ENCODE data around the gene METTL18.

METTL18 gene

DNA sequence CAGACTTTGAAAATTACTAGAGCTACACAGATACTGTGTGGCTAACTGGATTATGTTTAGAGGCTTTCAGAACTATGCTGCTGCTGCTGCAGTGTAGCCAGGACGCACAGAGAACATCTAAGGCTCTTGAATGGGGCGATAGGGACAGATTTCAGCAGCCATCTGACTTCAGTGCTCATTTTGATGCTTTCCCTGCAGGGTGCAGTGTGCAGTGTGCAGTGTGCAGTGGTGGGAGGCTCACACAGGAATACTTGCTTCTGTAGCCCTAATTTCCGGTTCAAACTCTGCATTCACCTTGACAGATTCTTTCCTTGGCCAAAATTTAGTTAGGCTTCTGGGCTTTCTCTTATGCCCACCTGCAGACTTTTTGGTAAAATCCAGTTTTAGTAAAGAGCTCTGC, 7.7 kb downstream of the METTL18 start:
- no peak for DNase-seq (ENCODE audit: low read depth in 2 of 2)

DNA sequence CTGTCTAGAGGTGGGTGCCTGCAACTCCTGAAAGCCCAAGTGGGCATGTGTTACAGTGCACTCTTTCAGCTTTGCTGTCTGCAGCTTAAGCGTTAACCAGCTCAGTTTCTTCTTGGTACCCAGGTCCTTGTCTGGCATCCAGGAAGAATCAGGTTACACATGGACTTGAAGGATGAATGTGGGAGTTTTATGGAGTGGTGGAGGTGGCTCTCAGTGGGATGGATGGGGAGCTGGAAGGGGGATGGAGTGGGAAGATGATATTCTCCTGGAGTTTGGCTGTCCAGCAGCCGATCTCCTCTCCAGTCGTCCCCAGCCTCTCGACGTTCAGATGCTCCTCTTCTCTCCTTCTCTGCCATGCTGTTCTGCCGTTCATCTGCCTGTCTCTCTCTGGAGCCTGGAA, 9.4 kb downstream of the METTL18 start:
- DNase-seq (ENCODE audit: low read depth in 2 of 2), result no peak

DNA sequence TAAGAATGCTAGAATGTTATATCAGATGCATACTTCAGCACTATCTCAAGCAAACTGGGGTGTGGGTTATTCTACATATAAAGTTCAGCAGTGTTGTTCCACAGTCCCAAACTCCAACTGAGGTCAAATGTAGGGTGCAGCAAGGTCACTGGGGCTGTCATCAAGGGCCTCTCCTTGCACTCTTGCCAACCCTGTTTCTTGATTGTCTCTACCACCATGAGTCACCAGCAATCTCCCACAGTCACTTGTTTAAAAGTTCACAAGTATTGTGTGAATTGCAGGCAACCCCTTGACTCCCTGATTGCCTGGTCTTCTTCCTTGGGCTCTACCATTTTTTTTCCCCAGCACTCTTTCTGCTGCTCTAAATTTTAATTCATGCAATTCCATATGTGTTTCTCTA, 10.6 kb downstream of the METTL18 start:
- no peak for DNase-seq (ENCODE audit: low read depth in 2 of 2)

DNA sequence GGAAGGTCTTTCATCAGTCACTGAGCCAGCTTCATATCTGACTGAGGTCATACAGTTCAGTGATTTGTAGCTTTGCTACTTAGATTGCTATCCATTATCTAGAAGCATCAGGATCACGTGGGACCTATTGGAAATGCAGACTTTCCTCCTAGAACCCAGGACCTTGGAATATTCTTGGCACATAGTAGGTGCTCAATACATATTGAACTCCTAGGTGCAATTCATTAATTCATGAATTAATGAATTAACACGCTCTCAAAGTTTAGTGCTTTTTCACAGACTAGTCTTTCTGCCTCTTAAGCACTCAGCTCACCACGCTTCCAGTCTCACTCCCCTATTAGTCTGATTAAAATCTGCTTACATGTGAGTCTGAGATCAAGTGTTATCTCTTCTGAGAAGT, 12.1 kb downstream of the METTL18 start:
- no peak for DNase-seq (ENCODE audit: low read depth in 2 of 2)

DNA sequence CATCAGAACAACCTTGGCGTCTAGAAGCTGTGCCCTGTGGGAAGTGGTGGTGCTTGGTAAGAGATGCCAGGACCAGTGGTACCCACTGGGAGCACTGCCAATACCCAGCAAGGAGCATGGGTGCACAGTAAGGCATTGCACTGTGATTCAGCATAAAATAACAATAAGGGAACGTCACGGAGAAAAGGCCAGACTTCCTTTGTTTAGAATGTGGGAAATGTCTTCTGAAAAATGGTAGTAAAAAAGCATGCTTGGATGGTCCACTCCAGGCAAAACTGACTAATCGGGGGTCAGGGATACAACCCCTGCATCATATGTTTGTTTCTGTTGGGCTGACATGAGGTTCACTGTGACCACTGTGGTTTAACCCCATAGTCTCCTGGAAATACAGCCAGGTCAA, 14.7 kb downstream of the METTL18 start:
- DNase-seq (ENCODE audit: low read depth in 2 of 2), result no peak

DNA sequence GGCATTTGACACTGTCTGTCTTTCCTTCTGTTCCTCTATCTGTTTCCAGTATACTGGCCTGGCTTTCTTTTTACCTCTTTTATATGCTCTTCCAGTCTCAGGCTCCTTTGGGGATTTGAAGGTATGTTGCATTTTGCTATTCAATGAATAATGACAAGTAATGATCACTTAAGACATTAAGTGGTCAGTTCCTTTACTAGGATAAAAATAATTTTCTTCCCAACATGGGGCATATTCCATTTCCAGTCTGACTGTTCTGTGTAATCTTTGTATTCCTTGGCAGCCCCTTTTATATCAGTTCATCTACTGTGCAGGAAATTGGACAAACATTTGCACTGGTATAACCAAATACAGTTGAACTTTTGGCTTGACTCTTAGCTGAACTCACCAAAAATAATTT, 15.6 kb downstream of the METTL18 start:
- no peak for DNase-seq (ENCODE audit: low read depth in 2 of 2)

DNA sequence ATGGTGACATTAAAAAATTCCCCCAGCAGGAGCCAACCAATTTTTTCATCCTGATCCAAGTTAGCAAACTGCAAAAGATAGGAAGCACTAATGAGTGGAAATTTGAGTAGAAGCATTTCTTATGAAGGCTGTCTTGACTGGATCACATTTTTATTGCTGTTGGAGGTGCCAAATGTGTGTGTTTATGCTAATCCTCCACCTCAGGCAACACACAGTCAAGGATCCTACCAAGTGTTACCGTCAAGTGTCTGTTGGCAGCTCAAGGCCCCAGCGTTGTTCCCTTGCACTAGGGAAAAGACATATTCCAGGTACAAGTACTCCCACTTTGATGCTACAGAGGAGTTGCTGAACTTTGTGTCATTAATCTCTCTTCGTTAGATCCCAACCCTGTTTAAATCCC, 18.3 kb downstream of the METTL18 start:
- DNase-seq (ENCODE audit: low read depth in 2 of 2), result no peak

DNA sequence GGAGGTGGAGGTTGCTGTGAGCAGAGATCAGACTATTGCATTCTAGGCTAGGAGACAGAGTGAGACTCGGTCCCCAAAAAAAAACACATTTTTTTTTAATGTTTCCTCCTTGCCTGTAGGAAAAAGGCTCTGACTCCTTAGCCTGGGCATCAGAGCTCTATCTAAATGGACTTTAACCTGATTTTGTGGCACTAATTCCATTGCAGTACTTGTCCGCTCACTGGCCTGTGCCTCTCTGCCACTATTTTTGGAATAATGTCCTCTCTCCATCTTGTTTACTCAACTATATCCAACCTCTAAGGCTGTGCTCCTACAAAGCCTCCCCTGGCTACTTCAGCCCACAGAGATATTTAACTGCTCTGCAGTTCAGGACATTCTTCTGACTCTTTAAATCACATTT, 26.5 kb downstream of the METTL18 start:
- no peak for DNase-seq (ENCODE audit: low read depth in 2 of 2)

DNA sequence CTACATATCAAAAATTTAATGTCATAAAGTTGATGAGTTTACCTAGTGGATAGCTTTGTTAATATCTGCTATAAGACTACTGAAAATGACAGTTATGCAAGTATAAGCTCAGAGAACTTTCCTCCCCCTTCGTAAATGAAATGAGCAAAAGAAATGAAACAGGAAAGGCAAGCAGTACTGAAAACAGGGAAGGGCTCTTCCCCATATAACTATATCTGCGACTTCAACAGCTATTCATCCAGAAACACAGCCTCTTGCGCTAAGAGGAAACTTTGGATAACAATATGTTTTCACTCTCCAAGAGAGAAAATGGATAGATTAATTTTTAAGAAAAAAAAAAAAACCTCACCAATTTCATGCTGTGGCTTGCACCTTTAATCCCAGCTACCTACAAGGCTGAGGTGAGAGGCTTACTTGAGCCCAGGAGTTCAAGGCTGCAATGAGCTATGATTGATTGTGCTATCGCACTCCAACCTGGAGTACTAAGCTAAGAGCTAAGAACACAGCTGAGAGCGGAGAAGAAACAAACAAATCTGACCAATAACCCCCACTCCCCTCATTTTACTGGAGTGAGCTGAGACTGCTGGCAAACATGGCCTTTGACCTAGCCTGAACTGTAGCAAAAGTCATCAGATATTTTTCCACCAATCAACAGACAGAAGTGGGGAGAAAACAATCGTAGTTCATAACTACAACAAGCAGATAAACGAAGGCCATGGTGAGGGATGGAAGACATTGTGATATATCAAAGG, 29.0 kb downstream of the METTL18 start:
- no peak for DNase-seq (ENCODE audit: low read depth in 2 of 2)

DNA sequence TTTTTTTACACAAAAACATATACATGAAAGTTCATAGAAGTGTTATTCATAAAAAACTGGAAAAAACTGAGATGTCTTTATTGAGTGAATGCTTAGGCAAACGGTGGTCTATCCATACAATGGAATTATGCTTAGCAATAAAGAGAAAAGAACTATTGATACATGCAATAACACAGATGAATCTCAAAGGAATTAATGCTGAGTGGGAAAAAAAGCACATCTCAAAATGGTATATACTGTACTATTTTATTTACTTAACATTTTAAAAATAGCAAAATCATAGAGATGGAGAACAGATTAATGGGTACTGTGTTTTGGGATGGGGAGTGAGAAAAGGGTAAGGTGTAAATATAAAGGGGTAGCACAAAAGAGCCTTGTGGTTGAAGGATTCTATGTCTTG, 29.8 kb downstream of the METTL18 start:
- DNase-seq (ENCODE audit: low read depth in 2 of 2), result no peak

DNA sequence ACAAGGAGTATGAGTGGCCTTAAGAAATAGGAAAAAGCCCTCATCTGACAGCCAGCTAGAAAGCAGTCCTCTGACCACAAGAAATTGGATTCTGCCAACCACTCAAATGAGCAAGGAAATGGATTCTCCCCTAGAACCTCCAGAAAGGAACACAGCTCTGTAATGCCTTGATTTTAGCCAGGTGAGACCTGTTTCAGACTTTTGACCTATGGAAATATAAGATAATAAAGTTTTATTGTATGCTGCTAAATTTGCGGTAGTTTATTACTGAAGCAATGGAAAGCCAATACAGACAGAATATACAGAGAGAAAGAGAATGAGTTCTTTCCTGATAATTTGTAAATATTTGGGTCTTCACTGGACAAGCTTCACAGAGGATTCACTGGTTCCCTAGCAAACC, 32.0 kb downstream of the METTL18 start:
- DNase-seq (ENCODE audit: low read depth in 2 of 2), result no peak

DNA sequence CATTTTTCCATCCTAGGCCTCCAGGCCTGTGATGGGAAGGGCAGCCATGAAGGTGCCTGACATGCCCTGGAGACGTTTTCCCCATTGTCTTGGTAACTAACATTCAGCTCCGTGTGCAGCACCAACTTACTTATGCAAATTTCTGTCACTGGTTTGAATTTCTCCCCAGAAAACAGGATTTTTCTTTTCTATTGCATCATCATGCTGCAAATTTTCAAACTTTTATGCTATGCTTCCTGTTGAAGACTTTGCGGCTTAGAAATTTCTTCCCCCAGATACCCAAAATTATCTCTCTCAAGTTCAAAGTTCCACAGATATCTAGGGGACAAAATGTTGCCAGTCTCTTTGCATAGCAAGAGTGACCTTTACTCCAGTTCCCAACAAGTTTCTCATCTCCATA, 35.7 kb downstream of the METTL18 start:
- DNase-seq (ENCODE audit: low read depth in 2 of 2), result no peak

DNA sequence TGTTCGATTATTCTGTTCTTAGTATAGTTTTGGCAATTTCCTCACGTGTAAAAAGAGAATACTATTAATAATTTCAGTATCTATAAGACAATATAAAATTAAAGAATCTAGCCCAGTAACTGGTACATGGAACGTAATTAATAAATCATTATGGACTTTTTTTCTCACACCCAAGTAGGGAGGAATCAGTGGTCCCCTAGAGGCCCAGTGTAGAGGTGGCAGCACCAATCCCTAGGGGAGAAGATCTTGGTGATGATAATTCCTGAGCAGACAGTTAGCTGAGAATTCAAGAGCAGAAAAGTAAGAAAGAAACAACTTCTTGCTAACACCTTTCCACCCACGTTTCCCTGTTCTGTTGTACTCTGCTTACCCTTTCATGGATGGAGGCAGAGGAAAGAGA, 41.2 kb downstream of the METTL18 start:
- DNase-seq (ENCODE audit: low read depth in 2 of 2), result no peak

DNA sequence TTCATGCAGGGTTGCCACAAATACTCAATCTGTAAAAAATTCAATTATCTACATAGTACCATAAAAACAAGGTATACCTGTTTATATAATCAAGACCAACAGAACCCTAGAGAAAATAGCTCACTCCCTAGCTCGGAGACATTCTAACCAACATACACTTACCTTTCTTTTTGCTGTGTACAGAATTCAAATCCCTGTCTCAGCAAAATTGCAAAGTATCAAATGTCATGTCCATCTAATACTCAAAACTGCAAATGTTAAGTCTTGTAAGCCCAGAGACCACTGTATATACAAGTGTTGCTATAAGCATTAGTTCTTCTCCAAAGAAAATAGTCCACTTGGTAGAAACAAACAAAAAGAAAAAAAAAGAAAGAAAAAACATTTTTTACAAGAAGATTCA, 44.7 kb downstream of the METTL18 start:
- no peak for DNase-seq (ENCODE audit: low read depth in 2 of 2)

DNA sequence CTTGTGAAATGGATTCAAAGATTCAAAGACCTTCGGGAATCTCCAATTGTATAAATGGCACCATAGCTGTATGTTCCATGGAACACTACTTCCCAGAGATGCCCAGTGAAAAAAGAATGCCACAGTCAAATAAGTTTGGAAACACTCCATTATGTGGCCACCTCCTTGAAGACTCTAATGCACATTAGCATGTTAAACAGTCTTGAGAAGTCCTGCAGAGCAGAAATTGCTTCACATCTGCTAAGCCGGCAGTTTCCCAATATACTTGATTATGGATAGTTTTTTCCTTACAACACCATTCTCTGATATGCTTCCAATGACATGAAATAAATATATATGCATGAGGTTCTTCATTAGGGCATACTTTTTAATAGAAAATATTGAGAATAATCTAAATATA, 48.2 kb downstream of the METTL18 start:
- DNase-seq (ENCODE audit: low read depth in 2 of 2), result no peak

DNA sequence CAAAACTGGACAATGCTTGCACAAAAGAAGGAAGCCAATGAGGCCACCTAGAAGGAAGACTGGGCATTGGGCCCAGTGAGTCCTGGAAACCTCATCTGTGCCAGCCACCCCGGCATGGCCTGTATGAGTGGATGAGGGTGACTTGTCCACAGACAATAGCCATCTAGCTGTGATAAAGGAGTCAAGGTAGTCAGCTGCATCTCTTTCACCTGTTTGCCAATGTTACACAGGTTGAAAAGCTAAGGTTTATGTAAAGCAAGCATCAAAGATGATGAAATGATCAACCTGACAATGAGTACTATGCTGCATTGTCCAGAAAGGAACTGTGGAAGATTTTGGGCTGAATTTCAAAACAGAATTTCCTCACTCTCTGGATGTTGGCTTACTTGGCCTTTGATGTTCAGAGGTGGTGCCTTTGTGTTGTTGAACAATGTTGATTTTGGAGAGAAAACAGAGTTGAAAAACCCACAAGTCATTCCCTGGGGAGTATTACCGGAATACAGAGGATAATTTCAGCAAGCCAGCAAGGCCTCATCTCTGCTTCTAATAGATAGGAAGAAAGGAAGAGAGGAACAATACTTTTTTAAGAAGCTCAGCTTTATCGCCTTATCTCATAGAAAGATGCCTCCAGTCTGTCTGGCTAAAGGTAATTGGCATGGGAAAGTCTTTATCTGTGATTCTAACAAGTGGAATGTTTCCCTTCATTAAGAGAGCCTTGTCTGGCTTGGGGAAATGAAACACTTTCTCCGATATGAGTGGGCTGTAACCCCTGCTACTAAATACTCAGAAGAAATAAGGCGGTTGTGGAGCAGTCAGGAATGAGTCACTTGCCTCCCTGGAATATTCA, 49.5 kb downstream of the METTL18 start:
- DNase-seq (ENCODE audit: low read depth in 2 of 2), result no peak

Data from stimulated activated CD8-positive, alpha-beta memory T cell treated with anti-CD3 and anti-CD28 coated beads, Interleukin-7, amount 100 ng/mL, for 1 hour (primary cell).